EL (cell line): Measurements from ENCODE around the gene HOXA7.

Experiments
- DNase-seq: peaks from one replicate; pipeline ENCODE4 v3.0.0-alpha.2; 2016

Gene HOXA7

GRCh38 chr7:27116031-27116961, 40.2 kb downstream of the HOXA7 start:
- no peak for DNase-seq

- peak; percentile 86 for DNase-seq
These were observed 41.1 kb downstream of the HOXA7 start for GRCh38 chr7:27115221-27116026.

- DNase-seq = no peak
These were observed 41.6 kb downstream of the HOXA7 start for GRCh38 chr7:27114881-27115220.

GRCh38 chr7:27113991-27114769, 42.3 kb downstream of the HOXA7 start:
- no peak for DNase-seq

- DNase-seq = no peak
These were observed 43.2 kb downstream of the HOXA7 start for GRCh38 chr7:27112955-27113949.

GRCh38 chr7:27112361-27112760, 44.1 kb downstream of the HOXA7 start:
- no peak for DNase-seq

GRCh38 chr7:27111751-27112277, 44.7 kb downstream of the HOXA7 start:
- no peak for DNase-seq

GRCh38 chr7:27111042-27111750, 45.3 kb downstream of the HOXA7 start:
- DNase-seq = peak; percentile 53

GRCh38 chr7:27110186-27111031, 46.1 kb downstream of the HOXA7 start:
- peak; percentile 83 for DNase-seq

GRCh38 chr7:27109466-27110185, 46.8 kb downstream of the HOXA7 start:
- no peak for DNase-seq

GRCh38 chr7:27108390-27109127, 47.9 kb downstream of the HOXA7 start:
- no peak for DNase-seq

GRCh38 chr7:27107391-27108381, 48.8 kb downstream of the HOXA7 start:
- no peak for DNase-seq

GRCh38 chr7:27106901-27107240, 49.6 kb downstream of the HOXA7 start:
- DNase-seq = no peak

GRCh38 chr7:27106181-27106900, 50.1 kb downstream of the HOXA7 start:
- no peak for DNase-seq

GRCh38 chr7:27105301-27106031, 51.0 kb downstream of the HOXA7 start:
- no peak for DNase-seq
